Measurements from ENCODE around the gene KRT32.

Gene KRT32

DNA sequence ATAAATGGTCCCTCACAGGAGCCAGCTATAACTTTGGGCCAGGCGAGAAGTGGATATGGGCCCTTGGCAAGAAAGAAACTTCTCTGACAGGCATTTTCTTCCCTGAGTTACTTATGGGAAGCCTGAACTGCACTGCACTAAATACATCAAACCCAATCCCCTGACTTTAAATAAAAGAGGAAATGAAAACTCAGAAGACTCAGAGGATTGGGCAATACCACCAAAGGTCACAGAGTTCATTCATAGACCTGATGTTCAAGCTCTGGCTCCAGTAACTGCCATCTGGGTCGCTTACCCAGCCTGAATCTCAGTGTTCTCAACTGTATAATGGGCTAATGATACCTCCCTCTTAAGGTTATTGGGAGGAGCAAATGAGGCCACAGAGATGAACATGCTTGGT lies 12.9 kb upstream of the KRT32 start:
- H3K14ac ChIP-seq (ENCODE audit: low read length): no peak overlapping the region
- H2BK120ac ChIP-seq (ENCODE audit: low read depth, low read length): no peak overlapping the region
- DNase-seq (ENCODE audit: low spot score): no peak
- H3K27me3 ChIP-seq (ENCODE audit: control insufficient read depth in 3 of 3, insufficient read depth in 3 of 3, low read depth in 1 of 3, low read length in 3 of 3): no peaks in the 10 kb centered on the region
- no peak overlapping the region for H3K9ac ChIP-seq (ENCODE audit: low read depth, low read length, poor library complexity)
- no peak overlapping the region for H4K91ac ChIP-seq (ENCODE audit: low read depth, low read length, poor library complexity)
- H3K4me2 ChIP-seq (ENCODE audit: insufficient read depth, low read length, poor library complexity, severe bottlenecking): no peak overlapping the region
- H3K4ac ChIP-seq (ENCODE audit: low read length): no peak overlapping the region
- H2AK5ac ChIP-seq (ENCODE audit: low read depth, low read length): no peak overlapping the region
- no peaks in the 10 kb centered on the region for H3K9me3 ChIP-seq (replicated peaks in 1 of 2; ENCODE audit: control insufficient read depth in 2 of 2, insufficient read depth in 1 of 2, low read depth in 1 of 2, low read length in 2 of 2)
- H2AFZ ChIP-seq (ENCODE audit: low read length): no peak overlapping the region
- no peak overlapping the region for H3K27ac ChIP-seq (replicated peaks; ENCODE audit: low read length)
- no peak overlapping the region for H3K23ac ChIP-seq (ENCODE audit: low read depth, low read length, poor library complexity)
- H2BK15ac ChIP-seq (ENCODE audit: low read length): no peak overlapping the region
- H4K8ac ChIP-seq (ENCODE audit: low read depth, low read length): no peak overlapping the region
- no peaks in the 10 kb centered on the region for H3K36me3 ChIP-seq (replicated peaks in 1 of 2; ENCODE audit: control insufficient read depth in 2 of 2, insufficient read depth in 2 of 2, low read length in 2 of 2)
- H2BK12ac ChIP-seq (ENCODE audit: low read length): no peak overlapping the region
- no peak overlapping the region for H3K4me3 ChIP-seq (ENCODE audit: low read length in 2 of 2)
- no CpG with 5 or more reads among the region's 2 CpGs for WGBS, 2 donors (ENCODE audit: extremely low coverage in 2 of 2, insufficient read length in 2 of 2, insufficient replicate concordance in 1 of 2)
- H3K18ac ChIP-seq (ENCODE audit: low read length): no peak overlapping the region
- H3K79me1 ChIP-seq (ENCODE audit: low read depth, low read length): no peaks in the 10 kb centered on the region
- H2BK5ac ChIP-seq (ENCODE audit: low read length): no peak overlapping the region
- peaks cover 0 to 6% of the 10 kb centered on the region in 2 donors for H3K4me1 ChIP-seq (ENCODE audit: control insufficient read depth in 2 of 2, insufficient read depth in 1 of 2, low read depth in 1 of 2, low read length in 2 of 2)

DNA sequence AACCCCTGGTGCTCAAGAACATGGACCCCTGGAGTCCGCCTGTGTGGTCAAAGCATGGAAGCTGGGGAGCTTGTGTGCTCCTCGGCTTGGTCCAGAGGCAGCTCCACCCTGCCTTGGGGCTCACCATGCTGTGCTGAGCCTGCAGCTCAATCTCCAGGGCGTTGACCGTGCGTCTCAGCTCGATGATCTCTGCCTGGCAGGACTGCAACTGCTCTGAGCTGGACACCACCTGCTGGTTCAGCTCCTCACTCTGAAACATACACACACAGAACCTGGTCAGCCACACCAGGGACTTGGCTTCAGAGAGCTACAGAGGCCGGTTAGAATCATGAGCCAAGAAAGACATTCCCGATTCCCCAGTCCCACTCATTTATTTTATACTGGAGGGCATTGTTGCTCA lies 11.1 kb upstream of the KRT32 start:
- Histone ChIP-seq H3K4me1 (ENCODE audit: control insufficient read depth in 2 of 2, insufficient read depth in 1 of 2, low read depth in 1 of 2, low read length in 2 of 2) (peaks cover 0 to 1% of the 10 kb centered on the region in 2 donors), H3K9me3 (replicated peaks in 1 of 2; ENCODE audit: control insufficient read depth in 2 of 2, insufficient read depth in 1 of 2, low read depth in 1 of 2, low read length in 2 of 2) (no peaks in the 10 kb centered on the region), H3K36me3 (replicated peaks in 1 of 2; ENCODE audit: control insufficient read depth in 2 of 2, insufficient read depth in 2 of 2, low read length in 2 of 2) (no peaks in the 10 kb centered on the region), H3K18ac (ENCODE audit: low read length) (peak overlapping the region; percentile 11), H3K27ac (replicated peaks; ENCODE audit: low read length) (no peak overlapping the region), H2BK5ac (ENCODE audit: low read length) (no peak overlapping the region), H3K79me1 (ENCODE audit: low read depth, low read length) (no peaks in the 10 kb centered on the region), H3K4ac (ENCODE audit: low read length) (no peak overlapping the region), H4K8ac (ENCODE audit: low read depth, low read length) (no peak overlapping the region), H2BK12ac (ENCODE audit: low read length) (no peak overlapping the region), H2AK5ac (ENCODE audit: low read depth, low read length) (no peak overlapping the region), H3K4me2 (ENCODE audit: insufficient read depth, low read length, poor library complexity, severe bottlenecking) (no peak overlapping the region), H2BK15ac (ENCODE audit: low read length) (no peak overlapping the region), H3K27me3 (ENCODE audit: control insufficient read depth in 3 of 3, insufficient read depth in 3 of 3, low read depth in 1 of 3, low read length in 3 of 3) (no peaks in the 10 kb centered on the region), H3K9ac (ENCODE audit: low read depth, low read length, poor library complexity) (no peak overlapping the region), H3K14ac (ENCODE audit: low read length) (no peak overlapping the region), H3K4me3 (ENCODE audit: low read length in 2 of 2) (peak overlapping the region in 1 of 2 donors; percentile 5), H2AFZ (ENCODE audit: low read length) (no peak overlapping the region), H3K23ac (ENCODE audit: low read depth, low read length, poor library complexity) (no peak overlapping the region), H4K91ac (ENCODE audit: low read depth, low read length, poor library complexity) (no peak overlapping the region), H2BK120ac (ENCODE audit: low read depth, low read length) (no peak overlapping the region)
- DNase-seq (ENCODE audit: low spot score): no peak
- no CpG with 5 or more reads among the region's 8 CpGs for WGBS, 2 donors (ENCODE audit: extremely low coverage in 2 of 2, insufficient read length in 2 of 2, insufficient replicate concordance in 1 of 2)

DNA sequence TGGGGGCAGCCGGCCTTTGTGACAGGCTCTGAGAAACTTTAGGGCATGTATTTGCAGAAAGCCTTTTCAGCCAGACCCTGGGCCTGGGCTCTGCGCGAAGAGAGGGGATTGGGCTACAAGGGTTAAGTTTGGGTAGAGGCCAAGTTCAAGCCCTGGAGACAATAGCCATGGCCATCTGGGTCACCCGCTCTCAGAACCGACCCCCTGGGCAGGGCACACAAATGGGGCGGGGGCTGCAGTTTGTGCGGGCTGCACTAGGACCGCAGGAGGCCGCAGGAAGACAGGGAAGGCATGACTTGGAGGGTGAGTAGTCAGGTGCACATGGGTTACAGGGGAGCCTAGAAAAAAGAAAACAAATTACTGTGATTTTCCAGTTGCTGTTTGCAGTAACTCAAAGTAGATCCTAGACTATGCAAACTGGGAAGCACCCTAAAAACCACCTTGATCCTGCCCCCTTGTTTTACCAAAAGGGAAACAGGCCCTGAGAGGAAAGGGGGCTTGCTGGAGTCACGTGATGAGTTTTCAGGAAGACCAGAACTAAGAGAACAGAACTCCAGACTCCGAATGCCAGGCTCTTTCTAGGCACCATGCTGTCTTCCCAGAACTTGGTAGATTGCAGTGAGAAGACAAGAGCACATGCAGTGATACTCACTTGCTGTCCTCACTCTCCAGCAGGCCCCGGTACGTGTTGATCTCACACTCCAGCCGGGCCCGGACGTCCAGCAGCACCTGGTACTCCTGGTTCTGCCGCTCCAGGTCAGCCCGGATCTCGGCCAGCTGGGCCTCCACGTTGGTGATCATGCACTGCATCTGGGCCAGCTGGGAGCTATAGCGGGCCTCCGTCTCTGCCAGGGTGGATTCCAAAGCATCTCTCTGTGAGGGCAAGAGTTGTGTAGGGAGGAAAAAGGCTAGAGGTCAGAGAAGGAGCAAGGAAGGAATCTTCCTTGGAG lies 10.0 kb upstream of the KRT32 start:
- H3K36me3 ChIP-seq (replicated peaks in 1 of 2; ENCODE audit: control insufficient read depth in 2 of 2, insufficient read depth in 2 of 2, low read length in 2 of 2): no peaks in the 10 kb centered on the region

GRCh38 chr17:41475421-41475820 lies 8.2 kb upstream of the KRT32 start:
- H3K9me3 ChIP-seq (replicated peaks in 1 of 2; ENCODE audit: control insufficient read depth in 2 of 2, insufficient read depth in 1 of 2, low read depth in 1 of 2, low read length in 2 of 2): no peaks in the 10 kb centered on the region
- H2BK15ac ChIP-seq (ENCODE audit: low read length): no peak overlapping the region
- H3K14ac ChIP-seq (ENCODE audit: low read length): no peak overlapping the region
- WGBS, 2 donors (ENCODE audit: extremely low coverage in 2 of 2, insufficient read length in 2 of 2, insufficient replicate concordance in 1 of 2): no CpG with 5 or more reads among the region's 4 CpGs
- no peak overlapping the region for H2BK5ac ChIP-seq (ENCODE audit: low read length)
- no peak overlapping the region for H2AFZ ChIP-seq (ENCODE audit: low read length)
- H3K9ac ChIP-seq (ENCODE audit: low read depth, low read length, poor library complexity): no peak overlapping the region
- H2AK5ac ChIP-seq (ENCODE audit: low read depth, low read length): no peak overlapping the region
- H3K23ac ChIP-seq (ENCODE audit: low read depth, low read length, poor library complexity): no peak overlapping the region
- H3K4me2 ChIP-seq (ENCODE audit: insufficient read depth, low read length, poor library complexity, severe bottlenecking): no peak overlapping the region
- H3K79me1 ChIP-seq (ENCODE audit: low read depth, low read length): no peaks in the 10 kb centered on the region
- no peak overlapping the region for H4K91ac ChIP-seq (ENCODE audit: low read depth, low read length, poor library complexity)
- no peaks in the 10 kb centered on the region for H3K36me3 ChIP-seq (replicated peaks in 1 of 2; ENCODE audit: control insufficient read depth in 2 of 2, insufficient read depth in 2 of 2, low read length in 2 of 2)
- H3K27me3 ChIP-seq (ENCODE audit: control insufficient read depth in 3 of 3, insufficient read depth in 3 of 3, low read depth in 1 of 3, low read length in 3 of 3): no peaks in the 10 kb centered on the region
- H2BK120ac ChIP-seq (ENCODE audit: low read depth, low read length): no peak overlapping the region
- no peak for DNase-seq (ENCODE audit: low spot score)
- H3K4me3 ChIP-seq (ENCODE audit: low read length in 2 of 2): no peak overlapping the region
- H2BK12ac ChIP-seq (ENCODE audit: low read length): no peak overlapping the region
- H3K4me1 ChIP-seq (ENCODE audit: control insufficient read depth in 2 of 2, insufficient read depth in 1 of 2, low read depth in 1 of 2, low read length in 2 of 2): peaks cover 0 to 1% of the 10 kb centered on the region in 2 donors
- no peak overlapping the region for H3K4ac ChIP-seq (ENCODE audit: low read length)
- H4K8ac ChIP-seq (ENCODE audit: low read depth, low read length): no peak overlapping the region
- H3K27ac ChIP-seq (replicated peaks; ENCODE audit: low read length): no peak overlapping the region
- no peak overlapping the region for H3K18ac ChIP-seq (ENCODE audit: low read length)

More for the DNA sequence above, 10.0 kb upstream of the KRT32 start:
- Histone ChIP-seq H3K9ac (ENCODE audit: low read depth, low read length, poor library complexity) (no peak overlapping the region), H3K14ac (ENCODE audit: low read length) (no peak overlapping the region), H3K4me3 (ENCODE audit: low read length in 2 of 2) (no peak overlapping the region), H2BK120ac (ENCODE audit: low read depth, low read length) (no peak overlapping the region), H3K23ac (ENCODE audit: low read depth, low read length, poor library complexity) (no peak overlapping the region), H3K9me3 (replicated peaks in 1 of 2; ENCODE audit: control insufficient read depth in 2 of 2, insufficient read depth in 1 of 2, low read depth in 1 of 2, low read length in 2 of 2) (no peaks in the 10 kb centered on the region), H2BK12ac (ENCODE audit: low read length) (no peak overlapping the region), H3K79me1 (ENCODE audit: low read depth, low read length) (no peaks in the 10 kb centered on the region), H2AFZ (ENCODE audit: low read length) (no peak overlapping the region), H3K4me2 (ENCODE audit: insufficient read depth, low read length, poor library complexity, severe bottlenecking) (no peak overlapping the region), H3K27me3 (ENCODE audit: control insufficient read depth in 3 of 3, insufficient read depth in 3 of 3, low read depth in 1 of 3, low read length in 3 of 3) (no peaks in the 10 kb centered on the region), H2AK5ac (ENCODE audit: low read depth, low read length) (no peak overlapping the region), H3K27ac (replicated peaks; ENCODE audit: low read length) (no peak overlapping the region), H2BK15ac (ENCODE audit: low read length) (no peak overlapping the region), H3K4me1 (ENCODE audit: control insufficient read depth in 2 of 2, insufficient read depth in 1 of 2, low read depth in 1 of 2, low read length in 2 of 2) (peaks cover 0 to 1% of the 10 kb centered on the region in 2 donors), H3K4ac (ENCODE audit: low read length) (no peak overlapping the region), H4K91ac (ENCODE audit: low read depth, low read length, poor library complexity) (no peak overlapping the region), H4K8ac (ENCODE audit: low read depth, low read length) (no peak overlapping the region), H2BK5ac (ENCODE audit: low read length) (no peak overlapping the region), H3K18ac (ENCODE audit: low read length) (no peak overlapping the region)
- DNase-seq (ENCODE audit: low spot score): no peak
- WGBS, 2 donors (ENCODE audit: extremely low coverage in 2 of 2, insufficient read length in 2 of 2, insufficient replicate concordance in 1 of 2): no CpG with 5 or more reads among the region's 22 CpGs
